ENCODE results near the gene CDH4.

CDH4 gene

DNA sequence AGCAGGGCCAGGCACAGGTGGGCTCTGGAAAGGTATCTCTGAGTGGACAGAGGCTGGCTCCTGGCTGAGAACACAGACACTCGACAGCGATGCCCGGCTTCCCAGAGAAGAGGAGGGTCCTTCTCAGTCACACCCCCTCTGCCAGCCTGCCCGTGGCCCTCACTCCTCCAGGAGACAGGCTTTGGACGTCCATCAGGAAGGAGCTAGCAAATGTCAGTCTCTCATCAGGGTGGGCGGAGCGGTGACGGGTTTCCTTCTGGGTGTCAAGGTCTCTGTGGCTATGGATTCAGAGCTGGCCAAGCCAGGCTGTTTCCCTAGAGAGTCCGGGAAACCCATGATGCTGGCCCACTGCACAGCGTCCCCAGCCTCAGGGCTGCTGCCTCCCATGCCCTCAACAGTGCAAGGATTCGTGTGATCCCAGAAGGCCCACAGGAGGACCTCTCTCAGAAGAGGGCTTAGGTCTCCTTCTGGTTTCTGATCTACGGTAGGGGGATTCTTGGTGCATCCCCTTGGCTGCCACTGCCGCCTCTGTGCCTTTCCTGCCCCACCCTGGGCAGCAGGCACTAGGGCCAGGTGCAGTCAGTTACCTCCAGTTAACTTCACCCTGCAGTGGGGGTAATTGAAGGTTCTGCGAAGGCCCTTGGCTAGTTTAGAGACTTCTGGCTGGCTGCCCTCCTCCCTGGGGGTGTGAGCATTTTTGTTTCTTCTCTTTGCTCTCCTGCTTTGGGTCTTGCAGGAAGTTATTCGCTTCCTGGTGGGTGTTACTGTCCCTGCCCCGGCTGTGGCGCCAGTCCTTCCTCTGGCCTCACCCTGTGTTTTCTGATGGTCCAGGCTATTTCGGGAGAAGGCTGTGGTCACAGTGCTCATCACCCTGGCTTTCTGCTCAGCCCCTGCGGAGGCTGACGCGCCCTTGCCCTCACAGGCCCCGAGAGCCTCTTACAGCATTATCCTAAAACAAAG, 80.2 kb downstream of the CDH4 start:
- no peak overlapping the region for H3K4me3 ChIP-seq (ENCODE audit: low read length)
- no peaks in the 10 kb centered on the region for H3K36me3 ChIP-seq (ENCODE audit: insufficient read depth, low read length)
- H3K9me3 ChIP-seq (replicated peaks; ENCODE audit: low read length), result no peaks in the 10 kb centered on the region
- no peak overlapping the region for H3K9ac ChIP-seq (ENCODE audit: low read depth, low read length)
- H3K27me3 ChIP-seq (ENCODE audit: control insufficient read depth, insufficient read depth, low read length), result no peaks in the 10 kb centered on the region
- H3K4me2 ChIP-seq (ENCODE audit: low read length), result no peak overlapping the region
- H3K4me1 ChIP-seq (ENCODE audit: control insufficient read depth, insufficient read depth, low read length), result no peaks in the 10 kb centered on the region

DNA sequence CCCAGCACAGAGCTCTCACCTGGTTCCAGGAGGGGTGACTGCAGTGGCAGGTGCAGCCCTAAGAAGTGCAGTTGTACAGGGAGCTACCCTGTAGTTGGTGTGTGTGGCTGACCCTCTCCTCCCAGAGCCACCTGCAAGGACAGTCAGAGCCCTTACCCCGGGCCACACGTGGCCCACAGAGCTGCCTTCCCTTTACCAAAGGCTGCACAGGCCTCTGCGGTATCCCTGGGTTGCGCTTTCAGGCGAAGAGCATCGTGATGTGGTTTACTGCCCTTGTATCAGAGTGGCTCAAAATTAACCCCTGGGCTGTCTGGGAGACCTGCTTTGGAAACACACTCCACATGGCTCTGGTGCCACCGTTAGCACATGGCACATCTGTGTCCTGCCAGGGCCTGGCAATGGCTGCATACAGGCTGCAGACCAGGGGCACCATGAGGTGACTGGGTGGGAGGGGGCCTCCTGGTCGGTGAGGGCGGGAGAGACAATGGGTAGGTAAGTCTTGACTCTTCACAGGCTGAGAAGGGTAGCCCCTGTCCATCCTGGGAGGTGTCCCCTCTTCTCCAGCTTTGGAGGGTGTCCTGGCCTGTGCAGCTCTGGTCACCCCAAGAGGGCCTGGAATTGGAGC, 81.5 kb downstream of the CDH4 start:
- no peaks in the 10 kb centered on the region for H3K4me1 ChIP-seq (ENCODE audit: control insufficient read depth, insufficient read depth, low read length)
- H3K4me3 ChIP-seq (ENCODE audit: low read length), result no peak overlapping the region
- no peak overlapping the region for H3K9ac ChIP-seq (ENCODE audit: low read depth, low read length)
- H3K27me3 ChIP-seq (ENCODE audit: control insufficient read depth, insufficient read depth, low read length), result no peaks in the 10 kb centered on the region
- H3K36me3 ChIP-seq (ENCODE audit: insufficient read depth, low read length), result no peaks in the 10 kb centered on the region
- H3K9me3 ChIP-seq (replicated peaks; ENCODE audit: low read length), result no peaks in the 10 kb centered on the region
- no peak overlapping the region for H3K4me2 ChIP-seq (ENCODE audit: low read length)

GRCh38 chr20:61340157-61340556, 88.1 kb downstream of the CDH4 start:
- Histone ChIP-seq H3K9me3 (replicated peaks; ENCODE audit: low read length) (no peaks in the 10 kb centered on the region), H3K9ac (ENCODE audit: low read depth, low read length) (no peak overlapping the region), H3K4me1 (ENCODE audit: control insufficient read depth, insufficient read depth, low read length) (no peaks in the 10 kb centered on the region), H3K27me3 (ENCODE audit: control insufficient read depth, insufficient read depth, low read length) (no peaks in the 10 kb centered on the region), H3K4me3 (ENCODE audit: low read length) (no peak overlapping the region), H3K4me2 (ENCODE audit: low read length) (no peak overlapping the region), H3K36me3 (ENCODE audit: insufficient read depth, low read length) (peaks cover 6% of the 10 kb centered on the region)

DNA sequence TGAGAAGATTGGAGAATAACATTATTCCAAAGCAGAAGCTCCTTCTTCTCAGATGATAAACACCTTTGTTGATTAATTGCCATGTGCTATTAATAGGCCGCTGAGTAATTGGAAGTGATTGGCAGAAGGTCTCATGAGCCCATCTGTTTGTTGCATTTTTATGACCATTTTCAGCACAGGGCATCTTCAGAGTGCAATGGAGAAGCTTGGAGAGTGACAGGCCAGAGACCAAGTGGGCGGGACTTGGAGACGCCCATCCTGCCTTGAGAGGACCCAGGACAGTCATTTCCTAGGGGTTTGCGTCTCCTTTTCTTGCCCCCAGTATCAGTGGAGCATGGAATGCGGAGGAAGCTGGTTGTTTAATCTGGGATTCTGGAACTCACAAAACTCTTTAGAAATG, 89.5 kb downstream of the CDH4 start:
- no peak overlapping the region for H3K4me2 ChIP-seq (ENCODE audit: low read length)
- no peaks in the 10 kb centered on the region for H3K9me3 ChIP-seq (replicated peaks; ENCODE audit: low read length)
- no peak overlapping the region for H3K9ac ChIP-seq (ENCODE audit: low read depth, low read length)
- H3K4me3 ChIP-seq (ENCODE audit: low read length), result no peak overlapping the region
- H3K36me3 ChIP-seq (ENCODE audit: insufficient read depth, low read length), result peaks cover 6% of the 10 kb centered on the region
- H3K4me1 ChIP-seq (ENCODE audit: control insufficient read depth, insufficient read depth, low read length), result no peaks in the 10 kb centered on the region
- no peaks in the 10 kb centered on the region for H3K27me3 ChIP-seq (ENCODE audit: control insufficient read depth, insufficient read depth, low read length)

DNA sequence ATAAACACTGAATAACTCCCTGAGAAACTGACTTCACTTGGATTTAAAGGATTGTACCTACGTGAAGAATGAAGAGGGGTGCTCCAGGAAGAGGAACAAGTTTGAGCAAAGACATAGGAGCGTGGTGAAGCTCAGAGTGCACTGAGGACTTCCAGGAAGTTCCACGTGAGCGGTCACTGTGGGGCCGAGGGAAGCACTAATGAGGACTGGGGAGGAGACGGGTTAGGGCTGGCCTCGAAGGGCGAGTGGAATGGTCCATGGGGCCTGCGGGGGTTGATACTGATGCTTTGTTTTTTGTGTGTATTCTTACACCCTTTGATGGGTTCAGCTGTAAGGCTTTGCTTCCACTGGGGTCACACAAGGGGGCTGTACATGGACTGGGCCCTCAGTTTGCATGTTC, 91.9 kb downstream of the CDH4 start:
- Histone ChIP-seq H3K36me3 (ENCODE audit: insufficient read depth, low read length) (peaks cover 6% of the 10 kb centered on the region), H3K4me1 (ENCODE audit: control insufficient read depth, insufficient read depth, low read length) (peaks cover 7% of the 10 kb centered on the region), H3K9me3 (replicated peaks; ENCODE audit: low read length) (no peaks in the 10 kb centered on the region), H3K9ac (ENCODE audit: low read depth, low read length) (no peak overlapping the region), H3K4me2 (ENCODE audit: low read length) (no peak overlapping the region), H3K4me3 (ENCODE audit: low read length) (no peak overlapping the region), H3K27me3 (ENCODE audit: control insufficient read depth, insufficient read depth, low read length) (no peaks in the 10 kb centered on the region)

GRCh38 chr20:61345656-61346055, 93.6 kb downstream of the CDH4 start:
- Histone ChIP-seq H3K36me3 (ENCODE audit: insufficient read depth, low read length) (peaks cover 6% of the 10 kb centered on the region), H3K9me3 (replicated peaks; ENCODE audit: low read length) (no peaks in the 10 kb centered on the region), H3K27me3 (ENCODE audit: control insufficient read depth, insufficient read depth, low read length) (no peaks in the 10 kb centered on the region), H3K4me2 (ENCODE audit: low read length) (no peak overlapping the region), H3K4me1 (ENCODE audit: control insufficient read depth, insufficient read depth, low read length) (peaks cover 7% of the 10 kb centered on the region), H3K9ac (ENCODE audit: low read depth, low read length) (no peak overlapping the region), H3K4me3 (ENCODE audit: low read length) (no peak overlapping the region)

- Histone ChIP-seq H3K4me1 (ENCODE audit: control insufficient read depth, insufficient read depth, low read length) (peaks cover 7% of the 10 kb centered on the region), H3K27me3 (ENCODE audit: control insufficient read depth, insufficient read depth, low read length) (no peaks in the 10 kb centered on the region), H3K4me3 (ENCODE audit: low read length) (no peak overlapping the region), H3K9ac (ENCODE audit: low read depth, low read length) (no peak overlapping the region), H3K36me3 (ENCODE audit: insufficient read depth, low read length) (peaks cover under 1% of the 10 kb centered on the region), H3K4me2 (ENCODE audit: low read length) (no peak overlapping the region), H3K9me3 (replicated peaks; ENCODE audit: low read length) (no peaks in the 10 kb centered on the region)
Measured at GRCh38 chr20:61346996-61347395, 94.9 kb downstream of the CDH4 start.

DNA sequence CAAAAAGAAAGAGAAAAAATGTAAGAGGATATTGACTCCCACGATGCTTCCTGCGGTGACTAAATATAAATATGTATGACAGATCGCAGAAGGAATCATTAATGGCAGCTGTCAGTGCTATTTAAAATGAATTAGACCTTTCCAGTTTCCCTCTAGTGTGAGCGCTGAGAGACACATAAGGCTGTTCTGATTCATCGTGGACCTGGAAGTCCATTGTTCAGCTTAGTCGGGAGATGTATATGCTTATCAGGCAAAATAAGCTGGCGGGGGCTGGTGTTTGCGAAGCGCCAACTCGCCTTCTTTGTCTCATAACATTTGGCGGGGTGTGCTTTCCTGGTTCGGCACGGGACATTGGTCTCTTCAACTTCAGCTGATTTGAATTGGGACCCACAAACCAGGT, 95.4 kb downstream of the CDH4 start:
- Histone ChIP-seq H3K36me3 (ENCODE audit: insufficient read depth, low read length) (no peaks in the 10 kb centered on the region), H3K4me3 (ENCODE audit: low read length) (no peak overlapping the region), H3K27me3 (ENCODE audit: control insufficient read depth, insufficient read depth, low read length) (no peaks in the 10 kb centered on the region), H3K4me2 (ENCODE audit: low read length) (no peak overlapping the region), H3K4me1 (ENCODE audit: control insufficient read depth, insufficient read depth, low read length) (peaks cover 7% of the 10 kb centered on the region), H3K9ac (ENCODE audit: low read depth, low read length) (no peak overlapping the region), H3K9me3 (replicated peaks; ENCODE audit: low read length) (no peaks in the 10 kb centered on the region)

- Histone ChIP-seq H3K36me3 (ENCODE audit: insufficient read depth, low read length) (no peaks in the 10 kb centered on the region), H3K4me3 (ENCODE audit: low read length) (no peak overlapping the region), H3K9me3 (replicated peaks; ENCODE audit: low read length) (no peaks in the 10 kb centered on the region), H3K9ac (ENCODE audit: low read depth, low read length) (no peak overlapping the region), H3K4me2 (ENCODE audit: low read length) (no peak overlapping the region), H3K27me3 (ENCODE audit: control insufficient read depth, insufficient read depth, low read length) (no peaks in the 10 kb centered on the region), H3K4me1 (ENCODE audit: control insufficient read depth, insufficient read depth, low read length) (peaks cover 23% of the 10 kb centered on the region)
Measured at GRCh38 chr20:61349447-61350165, 97.5 kb downstream of the CDH4 start.

DNA sequence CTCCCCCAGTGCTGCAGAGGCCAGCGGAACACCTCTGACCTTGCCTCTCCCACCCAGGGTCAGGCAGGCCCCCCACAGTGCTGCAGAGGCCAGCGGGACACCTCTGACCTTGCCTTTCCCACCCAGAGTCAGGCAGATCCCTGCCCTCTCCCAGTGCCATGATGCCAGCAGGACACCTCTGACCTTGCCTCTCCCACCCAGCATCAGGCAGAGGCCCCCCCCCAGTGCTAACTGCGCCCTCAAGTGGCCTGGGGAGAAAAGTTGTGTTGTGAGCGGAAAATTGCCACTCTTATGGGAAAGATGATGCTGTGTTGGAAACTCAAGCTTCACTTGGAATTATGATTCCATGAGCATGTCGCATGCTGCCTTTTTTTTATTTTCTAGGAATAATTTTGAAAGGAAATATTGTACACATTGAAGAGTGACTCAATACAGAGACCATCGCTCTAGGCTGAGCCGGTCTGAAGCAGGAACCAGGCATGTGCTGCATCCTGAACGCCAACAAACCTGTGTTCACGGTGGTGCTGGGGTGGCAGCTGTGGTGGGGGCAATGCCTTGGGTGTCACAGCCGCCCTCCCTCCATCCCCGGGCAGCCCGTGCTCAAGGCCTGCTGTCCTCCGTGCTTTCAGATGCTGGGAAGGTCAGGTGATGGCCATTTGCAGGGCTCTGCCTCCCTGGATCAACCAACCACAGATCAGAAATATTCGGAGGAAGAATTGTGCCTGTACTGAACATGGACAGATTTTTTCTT, 98.6 kb downstream of the CDH4 start:
- no peaks in the 10 kb centered on the region for H3K36me3 ChIP-seq (ENCODE audit: insufficient read depth, low read length)
- no peak overlapping the region for H3K4me3 ChIP-seq (ENCODE audit: low read length)
- no peaks in the 10 kb centered on the region for H3K9me3 ChIP-seq (replicated peaks; ENCODE audit: low read length)
- no peaks in the 10 kb centered on the region for H3K27me3 ChIP-seq (ENCODE audit: control insufficient read depth, insufficient read depth, low read length)
- H3K4me2 ChIP-seq (ENCODE audit: low read length), result no peak overlapping the region
- peaks cover 31% of the 10 kb centered on the region for H3K4me1 ChIP-seq (ENCODE audit: control insufficient read depth, insufficient read depth, low read length)
- H3K9ac ChIP-seq (ENCODE audit: low read depth, low read length), result no peak overlapping the region
